K562 (cell line): ENCODE data around the gene CFAP70.

Experiments
- BCLAF1 ChIP-seq, 2 experiments: fragments of 450-650 bp in 1 of 2; IDR thresholded peaks; 2 replicates each; pipeline ENCODE4 v1.6.1; 2011 to 2017; ENCODE audit warnings: low read depth in 2 of 2, antibody characterized with exemption in 1 of 2, borderline replicate concordance in 1 of 2, low read length in 1 of 2, mild to moderate bottlenecking in 1 of 2, mixed read lengths in 1 of 2; ENCODE audit not compliant: control insufficient read depth in 1 of 2
- CBX5 ChIP-seq: IDR thresholded peaks from 2 replicates; pipeline ENCODE4 v1.6.1; 2014; ENCODE audit warnings: low read depth, borderline replicate concordance
- CTCF ChIP-seq, 3 experiments: IDR thresholded peaks in 2 of 3; conservative IDR thresholded peaks in 1 of 3; 2 replicates each; pipeline ENCODE4 v1.5.1; 2011 to 2012; ENCODE audit warnings: low read length in 3 of 3, mild to moderate bottlenecking in 3 of 3, control low read depth in 2 of 3, improper control_type of control experiment in 1 of 3, inconsistent platforms in 1 of 3, low read depth in 1 of 3, mixed read lengths in 1 of 3, moderate library complexity in 1 of 3; ENCODE audit not compliant: insufficient read depth in 2 of 3
- FOXM1 ChIP-seq, 2 experiments: fragments of 450-650 bp in 1 of 2; sonication (generic) in 1 of 2; formaldehyde crosslinking in 1 of 2; IDR thresholded peaks; 2 replicates each; pipeline versions ENCODE4 v1.6.1 to v1.9.0; 2017 to 2022; ENCODE audit warnings: low read depth in 2 of 2, mild to moderate bottlenecking in 2 of 2, missing genetic modification reagents in 1 of 2, moderate library complexity in 1 of 2
- GABPA ChIP-seq: fragments of 200-800 bp; sonication (Bioruptor generic); conservative IDR thresholded peaks from 2 replicates; pipeline ENCODE4 v1.6.1; 2016; ENCODE audit warnings: low read depth, missing genetic modification characterization, missing compliant biosample characterization
- GTF2E2 ChIP-seq: fragments of 200-800 bp; sonication (Bioruptor generic); IDR thresholded peaks from 2 replicates; pipeline ENCODE4 v1.6.1; 2016; ENCODE audit warnings: missing genetic modification characterization, missing compliant biosample characterization
- HOXB6 ChIP-seq: fragments of 250-450 bp; sonication (Bioruptor Pico); IDR thresholded peaks from 2 replicates; pipeline ENCODE4 v1.5.1; 2022; ENCODE audit warnings: mild to moderate bottlenecking, borderline replicate concordance
- MAX ChIP-seq: sonication (generic); formaldehyde crosslinking; IDR thresholded peaks from 2 replicates; pipeline ENCODE4 v1.9.0; 2022; ENCODE audit warnings: mild to moderate bottlenecking, missing genetic modification reagents
- NR2C2 ChIP-seq, 2 experiments: fragments of 200-800 bp in 1 of 2; sonication (Bioruptor generic) in 1 of 2; sonication (generic) in 1 of 2; formaldehyde crosslinking in 1 of 2; IDR thresholded peaks; 2 replicates each; pipeline versions ENCODE4 v1.6.1 to v1.8.0; 2016 to 2022; ENCODE audit warnings: mild to moderate bottlenecking in 1 of 2, missing compliant biosample characterization in 1 of 2, missing genetic modification characterization in 1 of 2, missing genetic modification reagents in 1 of 2
- POLR2AphosphoS5 ChIP-seq: IDR thresholded peaks from 2 replicates; pipeline ENCODE4 v1.6.1; 2011; ENCODE audit warnings: mild to moderate bottlenecking, low read depth, low read length, moderate library complexity; ENCODE audit not compliant: control insufficient read depth, insufficient read depth
- RBBP5 ChIP-seq: fragments of 200-600 bp; sonication (generic); IDR thresholded peaks from 2 replicates; pipeline ENCODE4 v1.6.1; 2012; ENCODE audit warnings: borderline replicate concordance, mild to moderate bottlenecking, low read length, control low read depth, inconsistent platforms; ENCODE audit not compliant: insufficient read depth, poor library complexity, severe bottlenecking

- TF ChIP-seq POLR2AphosphoS5 (no peak), CBX5 (no peak), FOXM1 (IDR thresholded peaks at IDR 0.05; ENCODE audit: low read depth) (no peak), FOXM1 (CRISPR knock-in tag; IDR thresholded peaks at IDR 0.05; ENCODE audit: low read depth) (no peak), MAX (CRISPR knock-in tag) (no peak), NR2C2 (CRISPR knock-in tag; IDR thresholded peaks at IDR 0.05) (no peak), NR2C2 (tag; IDR thresholded peaks at IDR 0.05) (no peak), RBBP5 (no peak), CTCF (IDR thresholded peaks at IDR 0.05 in 2 of 3, conservative IDR thresholded peaks at IDR 0.05 in 1 of 3; ENCODE audit: insufficient read depth in 2 of 3, low read depth in 1 of 3, low read length in 3 of 3) (no peak), GABPA (tag) (no peak), HOXB6 (no peak), BCLAF1 (IDR thresholded peaks at IDR 0.05; ENCODE audit: borderline replicate concordance in 1 of 2, control insufficient read depth in 1 of 2, low read depth in 2 of 2, low read length in 1 of 2) (no peak), GTF2E2 (tag) (no peak)
These were observed 48.2 kb upstream of the CFAP70 start for GRCh38 chr10:73406846-73407245.
